ENCODE measurements around the gene MYRIP.
"Not testable (repeated sequence)": the region's sequence is repeated elsewhere in the genome, so short reads cannot be mapped to it uniquely, and the experiment has no call there.

DNA sequence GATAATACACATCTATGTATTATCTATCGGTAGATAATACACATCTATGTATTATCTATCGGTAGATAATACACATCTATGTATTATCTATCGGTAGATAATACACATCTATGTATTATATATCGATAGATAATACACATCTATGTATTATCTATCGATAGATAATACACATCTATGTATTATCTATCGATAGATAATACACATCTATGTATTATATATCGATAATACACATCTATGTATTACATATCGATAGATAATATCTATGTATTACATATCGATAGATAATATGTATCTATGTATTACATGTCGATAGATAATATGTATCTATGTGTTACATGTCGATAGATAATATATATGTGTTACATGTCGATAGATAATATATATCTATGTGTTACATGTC lies 275.0 kb downstream of the MYRIP start:
- TF ChIP-seq ZNF274 (IDR thresholded peaks at IDR 0.05; ENCODE audit: low read depth, low read length); YY1 (IDR thresholded peaks at IDR 0.05; ENCODE audit: insufficient read depth, insufficient read length): not testable (repeated sequence)
